Caco-2 (cell line): ENCODE measurements around the gene ABLIM2. TPM values are rescaled to one million over a fixed set of nuclear protein-coding genes. Genes with fewer than 3 reads are reported as not detected.

ENCODE experiments used
- BruUV-seq: library from RNA; stranded (reverse); fragments of 400-500 nt; replicated peaks from 2 replicates; lab custom pipeline; 2021; lab: Mats Ljungman, UMichigan
- CTCF ChIA-PET: fragments of 300-600 bp; sonication (Branson Sonifier 250); formaldehyde crosslinking; loops from one replicate; lab custom pipeline; 2022; ENCODE audit warnings: antibody characterized with exemption; lab: Charles Lee
- POLR2A ChIA-PET: fragments of 300-600 bp; sonication (Branson Sonifier 250); formaldehyde crosslinking; loops from one replicate; lab custom pipeline; 2022; ENCODE audit warnings: antibody characterized with exemption; lab: Charles Lee
- DNase-seq, 2 experiments: peaks; one replicate each; pipeline versions ENCODE4 v3.0.0 to v3.0.0-alpha.2; 2020 to 2022
- H3K27me3 ChIP-seq: replicated peaks from 2 replicates; pipeline ENCODE4 v1.6.0; 2011; ENCODE audit warnings: low read length; ENCODE audit not compliant: control insufficient read depth, insufficient read depth
- H3K36me3 ChIP-seq: 2 replicates; pipeline ENCODE4 v1.5.1; 2011; ENCODE audit warnings: low read length; ENCODE audit not compliant: control insufficient read depth, insufficient read depth
- H3K4me1 ChIP-seq: fragments of 250-450 bp; sonication (Bioruptor Pico); 2 replicates; pipeline ENCODE4 v1.5.1; 2020; ENCODE audit warnings: mild to moderate bottlenecking
- H3K4me3 ChIP-seq: 2 replicates; pipeline ENCODE4 v1.5.1; 2011; ENCODE audit warnings: low read depth, mild to moderate bottlenecking, control low read depth, low read length
- H3K9me3 ChIP-seq: fragments of 250-450 bp; sonication (Bioruptor Pico); 2 replicates; pipeline ENCODE4 v1.5.1; 2020; ENCODE audit warnings: mild to moderate bottlenecking, moderate library complexity
- H3K27ac Mint-ChIP-seq: one replicate; pipeline ENCODE4 v1.8.0; 2022; ENCODE audit warnings: mixed read lengths; ENCODE audit not compliant: unreplicated experiment
- H3K27me3 Mint-ChIP-seq: one replicate; pipeline ENCODE4 v1.8.0; 2022; ENCODE audit warnings: mixed read lengths; ENCODE audit not compliant: insufficient read depth, unreplicated experiment
- H3K36me3 Mint-ChIP-seq: one replicate; pipeline ENCODE4 v1.8.0; 2022; ENCODE audit warnings: mild to moderate bottlenecking, mixed read lengths; ENCODE audit not compliant: insufficient read depth, unreplicated experiment
- H3K4me1 Mint-ChIP-seq: one replicate; pipeline ENCODE4 v1.8.0; 2022; ENCODE audit warnings: low read depth, mixed read lengths; ENCODE audit not compliant: unreplicated experiment
- H3K4me3 Mint-ChIP-seq: one replicate; pipeline ENCODE4 v1.8.0; 2022; ENCODE audit warnings: mild to moderate bottlenecking, moderate library complexity, mixed read lengths; ENCODE audit not compliant: unreplicated experiment
- H3K9me3 Mint-ChIP-seq: one replicate; pipeline ENCODE4 v1.8.0; 2022; ENCODE audit warnings: mixed read lengths; ENCODE audit not compliant: unreplicated experiment
- CTCF ChIP-seq, 2 experiments: fragments of 200-600 bp in 1 of 2; IDR thresholded peaks; 1 replicate in 1 of 2; 2 replicates in 1 of 2; pipeline versions ENCODE4 v1.5.1 to v1.8.0; 2011 to 2022; ENCODE audit warnings: antibody characterized with exemption in 1 of 2, control low read depth in 1 of 2, inconsistent platforms in 1 of 2, low read depth in 1 of 2, low read length in 1 of 2, mild to moderate bottlenecking in 1 of 2, moderate library complexity in 1 of 2; ENCODE audit not compliant: insufficient read depth in 1 of 2, severe bottlenecking in 1 of 2, unreplicated experiment in 1 of 2
- intact Hi-C: fragments of 100-400 bp; cut with micrococcal nuclease; formaldehyde crosslinking; loops from one replicate; pipeline ENCODE4 v1.10.0; 2022; ENCODE audit not compliant: unreplicated experiment
- total RNA-seq: library from RNA; stranded (reverse); gene quantifications from 2 replicates; pipeline ENCODE4 v1.2.3, GENCODE V29; 2022

ABLIM2 gene
- total RNA-seq, 1 experiment from 2014 or later: 0.23 TPM

GRCh38 chr4:8047837-8048678 is 110.6 kb downstream of the ABLIM2 start:
- BruUV-seq: no TSS peak
- CTCF ChIA-PET: no interaction called here

GRCh38 chr4:8046925-8047541 is 111.6 kb downstream of the ABLIM2 start:
- ChIA-PET POLR2A (no interaction called here), CTCF (no interaction called here)
- no peak for TF ChIP-seq CTCF (IDR thresholded peaks at IDR 0.05; ENCODE audit: insufficient read depth in 1 of 2, low read depth in 1 of 2, low read length in 1 of 2, severe bottlenecking in 1 of 2, unreplicated experiment in 1 of 2)
- Histone ChIP-seq H3K27me3 (no peaks in the 10 kb centered on the region), H3K4me3 (no peak overlapping the region), H3K9me3 (no peaks in the 10 kb centered on the region), H3K36me3 (no peaks in the 10 kb centered on the region), H3K4me1 (no peaks in the 10 kb centered on the region)
- Mint-ChIP-seq H3K4me1 (no peaks in the 10 kb centered on the region), H3K9me3 (no peaks in the 10 kb centered on the region), H3K4me3 (no peak overlapping the region), H3K27ac (no peak overlapping the region), H3K27me3 (peaks cover 21% of the 10 kb centered on the region), H3K36me3 (no peaks in the 10 kb centered on the region)
- BruUV-seq: no TSS peak
- intact Hi-C loops: no loop called here
- DNase-seq: no peak

More at GRCh38 chr4:8047837-8048678, 110.6 kb downstream of the ABLIM2 start:
- Histone ChIP-seq H3K4me3 (no peak overlapping the region), H3K27me3 (no peaks in the 10 kb centered on the region), H3K36me3 (no peaks in the 10 kb centered on the region), H3K4me1 (no peaks in the 10 kb centered on the region), H3K9me3 (no peaks in the 10 kb centered on the region)
- no peak for DNase-seq
- intact Hi-C loops: no loop called here
- TF ChIP-seq CTCF (IDR thresholded peaks at IDR 0.05; ENCODE audit: insufficient read depth in 1 of 2, low read depth in 1 of 2, low read length in 1 of 2, severe bottlenecking in 1 of 2, unreplicated experiment in 1 of 2): no peak
- H3K4me3 Mint-ChIP-seq: no peak overlapping the region
- no peaks in the 10 kb centered on the region for H3K4me1 Mint-ChIP-seq
- no peaks in the 10 kb centered on the region for H3K36me3 Mint-ChIP-seq
- POLR2A ChIA-PET: no interaction called here
- H3K9me3 Mint-ChIP-seq: no peaks in the 10 kb centered on the region
- peaks cover 20% of the 10 kb centered on the region for H3K27me3 Mint-ChIP-seq
- no peak overlapping the region for H3K27ac Mint-ChIP-seq

- CTCF ChIA-PET: interaction anchor here (0.6 kb wide), 1 partner anchor 819 kb away, joined by 3 read pairs; no protein-coding TSS in a partner anchor
- TF ChIP-seq CTCF (IDR thresholded peaks at IDR 0.05; ENCODE audit: insufficient read depth in 1 of 2, low read depth in 1 of 2, low read length in 1 of 2, severe bottlenecking in 1 of 2, unreplicated experiment in 1 of 2): no peak
- BruUV-seq: no TSS peak
- Mint-ChIP-seq H3K27ac (no peak overlapping the region), H3K9me3 (no peaks in the 10 kb centered on the region), H3K4me3 (no peak overlapping the region), H3K4me1 (no peaks in the 10 kb centered on the region), H3K36me3 (no peaks in the 10 kb centered on the region), H3K27me3 (peaks cover 21% of the 10 kb centered on the region)
- intact Hi-C loops: no loop called here
- POLR2A ChIA-PET: no interaction called here
- Histone ChIP-seq H3K4me1 (no peaks in the 10 kb centered on the region), H3K9me3 (no peaks in the 10 kb centered on the region), H3K36me3 (no peaks in the 10 kb centered on the region), H3K4me3 (no peak overlapping the region), H3K27me3 (no peaks in the 10 kb centered on the region)
- peak in 1 of 2 experiments; percentile 16 for DNase-seq
Observed at GRCh38 chr4:8045909-8046308, 112.7 kb downstream of the ABLIM2 start.
